K562 (cell line): ENCODE results near the gene DOK4. TPM values are rescaled to one million over a fixed set of nuclear protein-coding genes. Genes with fewer than 3 reads are reported as not detected.

Experiments used
- BCL6 ChIP-seq: fragments of 250-450 bp; sonication (Bioruptor Pico); IDR thresholded peaks from 2 replicates; pipeline ENCODE4 v1.4.0; 2020
- COPS2 ChIP-seq: fragments of 450-650 bp; conservative IDR thresholded peaks from 2 replicates; pipeline ENCODE4 v1.6.1; 2016; ENCODE audit warnings: mild to moderate bottlenecking, moderate library complexity
- ETV1 ChIP-seq: fragments of 450-650 bp; conservative IDR thresholded peaks from 2 replicates; pipeline ENCODE4 v1.6.1; 2016; ENCODE audit warnings: missing genetic modification characterization, control low read depth, low read depth, missing compliant biosample characterization
- FOXK1 ChIP-seq: sonication (generic); formaldehyde crosslinking; IDR thresholded peaks from 2 replicates; pipeline ENCODE4 v1.8.0; 2022; ENCODE audit warnings: missing genetic modification reagents, mild to moderate bottlenecking, borderline replicate concordance
- KLF16 ChIP-seq: IDR thresholded peaks from 2 replicates; pipeline ENCODE4 v1.6.1; 2016; ENCODE audit warnings: antibody characterized with exemption
- NR4A1 ChIP-seq, 2 experiments: fragments of 250-450 bp in 1 of 2; fragments of 450-650 bp in 1 of 2; sonication (Bioruptor Pico) in 1 of 2; IDR thresholded peaks; 2 replicates each; pipeline versions ENCODE4 v1.4.0 to v1.6.1; 2016 to 2020; ENCODE audit warnings: mild to moderate bottlenecking in 2 of 2, missing compliant biosample characterization in 1 of 2, missing genetic modification characterization in 1 of 2, moderate library complexity in 1 of 2
- POLR2AphosphoS2 ChIP-seq: IDR thresholded peaks from 2 replicates; pipeline ENCODE4 v1.6.1; 2012; ENCODE audit warnings: low read length, improper control_type of control experiment
- POLR2AphosphoS5 ChIP-seq: IDR thresholded peaks from 2 replicates; pipeline ENCODE4 v1.6.1; 2011; ENCODE audit warnings: mild to moderate bottlenecking, low read depth, low read length, moderate library complexity; ENCODE audit not compliant: control insufficient read depth, insufficient read depth
- SMC3 ChIP-seq: conservative IDR thresholded peaks from 2 replicates; pipeline ENCODE4 v1.6.1; 2011; ENCODE audit warnings: low read depth, low read length, improper control_type of control experiment; ENCODE audit not compliant: insufficient read depth
- TAF1 ChIP-seq: IDR thresholded peaks from 2 replicates; pipeline ENCODE4 v1.6.1; 2011; ENCODE audit warnings: mild to moderate bottlenecking, low read length, moderate library complexity; ENCODE audit not compliant: insufficient read depth, control insufficient read depth, severe bottlenecking; ENCODE audit errors: extremely low read depth
- XRCC5 ChIP-seq: fragments of 200-400 bp; formaldehyde crosslinking; IDR thresholded peaks from 2 replicates; pipeline ENCODE4 v1.6.1; 2017; ENCODE audit warnings: low read depth, mild to moderate bottlenecking, low read length
- ZNF217 ChIP-seq: sonication (generic); formaldehyde crosslinking; IDR thresholded peaks from 2 replicates; pipeline ENCODE4 v1.8.0; 2022; ENCODE audit warnings: mild to moderate bottlenecking, missing genetic modification reagents
- ZNF41 ChIP-seq: fragments of 250-450 bp; sonication (Bioruptor Pico); conservative IDR thresholded peaks from 2 replicates; pipeline ENCODE4 v1.4.0; 2020; ENCODE audit warnings: mild to moderate bottlenecking
- ZNF561 ChIP-seq: fragments of 450-650 bp; formaldehyde crosslinking; conservative IDR thresholded peaks from 2 replicates; pipeline ENCODE4 v1.4.0; 2020; ENCODE audit warnings: mild to moderate bottlenecking, moderate library complexity
- ZNF707 ChIP-seq: fragments of 250-450 bp; sonication (Bioruptor Pico); conservative IDR thresholded peaks from 2 replicates; pipeline ENCODE4 v1.8.0; 2022; ENCODE audit warnings: inconsistent platforms, mild to moderate bottlenecking, moderate library complexity
- ZNF717 ChIP-seq: fragments of 250-450 bp; sonication (Bioruptor Pico); IDR thresholded peaks from 2 replicates; pipeline ENCODE4 v1.5.0; 2021
- ZNF79 ChIP-seq: fragments of 250-450 bp; sonication (Bioruptor Pico); IDR thresholded peaks from 2 replicates; pipeline ENCODE4 v1.4.0; 2020; ENCODE audit warnings: low read depth, mild to moderate bottlenecking, moderate library complexity
- polyA plus RNA-seq, 8 experiments: library from polyadenylated mRNA; depleted of rRNA in 4 of 8; stranded (reverse) in 5 of 8; unstranded in 3 of 8; fragments of >200 nt; fragmentation: Nextera tagmentation in 2 of 8; fragmentation: Illumina TruSeq in 1 of 8; extraction: Ambion mirVana in 2 of 8; extraction: Trizol in 1 of 8; gene quantifications; 2 replicates each; pipeline versions ENCODE4 v1.2.1 to v1.2.3, GENCODE V29; 2011 to 2014; ENCODE audit warnings: inconsistent platforms in 1 of 8, missing spikeins in 1 of 8
- total RNA-seq, 7 experiments: library from RNA; depleted of rRNA in 6 of 7; stranded (reverse); fragments of >200 nt in 6 of 7; fragmentation: Illumina TruSeq in 2 of 7; extraction: Trizol in 2 of 7; gene quantifications; 2 replicates each; pipeline versions ENCODE4 v1.2.1 to v1.2.3, GENCODE V29; 2011 to 2021; ENCODE audit warnings: low replicate concordance in 1 of 7
- TF ChIP-seq, protein P1 (sequence below): fragments of 450-650 bp; IDR thresholded peaks from 2 replicates; pipeline ENCODE4 v1.6.1; 2018; ENCODE audit warnings: mild to moderate bottlenecking, low read depth; ENCODE audit not compliant: partially characterized antibody
- TF ChIP-seq, protein P2 (sequence below): sonication (generic); formaldehyde crosslinking; IDR thresholded peaks from 2 replicates; pipeline ENCODE4 v1.8.1; 2023; ENCODE audit warnings: mild to moderate bottlenecking, missing genetic modification reagents, moderate library complexity
- TF ChIP-seq, protein P3 (sequence below): sonication (generic); formaldehyde crosslinking; IDR thresholded peaks from 2 replicates; pipeline ENCODE4 v1.8.0; 2023; ENCODE audit warnings: mild to moderate bottlenecking, missing genetic modification reagents

Gene DOK4
- total and polyA plus RNA-seq, 9 of the 15 experiments (the other 6 are each of a cell fraction or from before 2014, with no cell fraction given) = 0.10 to 14.4 (median 8.3) TPM

DNA sequence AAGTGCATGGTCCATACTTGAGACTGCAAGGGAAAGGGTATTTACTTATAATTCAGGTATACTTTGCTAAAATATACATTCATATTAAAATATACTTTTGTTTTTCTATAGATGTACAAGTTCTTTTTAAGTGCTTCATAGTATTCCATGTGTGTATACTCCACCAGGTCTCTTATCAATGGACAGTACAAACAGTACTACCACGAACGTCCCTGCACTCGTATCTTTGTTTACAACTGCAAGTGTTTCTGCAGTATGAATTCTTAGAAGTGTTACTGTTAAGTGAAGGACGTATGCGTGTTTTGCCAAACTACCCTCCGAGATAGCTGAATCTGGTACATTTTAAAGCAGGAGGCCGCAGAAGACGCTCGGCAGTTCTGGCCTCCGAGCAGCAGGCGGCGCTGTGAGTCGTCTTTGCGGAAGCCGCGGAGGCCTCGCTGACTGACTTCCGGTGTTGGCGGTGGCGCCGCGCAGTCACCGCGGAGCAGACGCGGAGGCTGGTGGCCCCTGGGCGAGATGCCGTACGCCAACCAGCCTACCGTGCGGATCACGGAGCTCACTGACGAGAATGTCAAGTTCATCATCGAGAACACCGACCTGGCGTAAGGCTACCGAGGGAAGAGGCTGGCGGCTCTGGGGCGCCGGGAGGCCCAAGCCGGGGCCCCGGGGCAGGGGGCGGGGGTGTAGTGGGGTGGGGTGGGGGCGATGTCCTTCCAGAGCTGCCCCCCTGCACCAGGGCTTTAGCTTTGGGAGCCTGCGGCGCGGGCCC is 23.9 kb downstream of the DOK4 start, which contains the start of gene POLR2C (continued):
- no peak for TF ChIP-seq NR4A1 (CRISPR knock-in tag; IDR thresholded peaks at IDR 0.05)
- no peak for TF ChIP-seq NR4A1 (tag; IDR thresholded peaks at IDR 0.05)
- TF ChIP-seq, protein P1, sequence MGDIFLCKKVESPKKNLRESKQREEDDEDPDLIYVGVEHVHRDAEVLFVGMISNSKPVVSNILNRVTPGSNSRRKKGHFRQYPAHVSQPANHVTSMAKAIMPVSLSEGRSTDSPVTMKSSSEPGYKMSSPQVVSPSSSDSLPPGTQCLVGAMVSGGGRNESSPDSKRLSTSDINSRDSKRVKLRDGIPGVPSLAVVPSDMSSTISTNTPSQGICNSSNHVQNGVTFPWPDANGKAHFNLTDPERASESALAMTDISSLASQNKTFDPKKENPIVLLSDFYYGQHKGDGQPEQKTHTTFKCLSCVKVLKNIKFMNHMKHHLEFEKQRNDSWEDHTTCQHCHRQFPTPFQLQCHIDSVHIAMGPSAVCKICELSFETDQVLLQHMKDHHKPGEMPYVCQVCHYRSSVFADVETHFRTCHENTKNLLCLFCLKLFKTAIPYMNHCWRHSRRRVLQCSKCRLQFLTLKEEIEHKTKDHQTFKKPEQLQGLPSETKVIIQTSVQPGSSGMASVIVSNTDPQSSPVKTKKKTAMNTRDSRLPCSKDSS = no peak
- TF ChIP-seq BCL6 (CRISPR knock-in tag) = no peak
- TF ChIP-seq KLF16 = no peak
- peak; percentile 14; the same call in 1 of the 2 replicates for TF ChIP-seq FOXK1 (CRISPR knock-in tag)
- TF ChIP-seq ZNF79 = no peak
- TF ChIP-seq, protein P2, sequence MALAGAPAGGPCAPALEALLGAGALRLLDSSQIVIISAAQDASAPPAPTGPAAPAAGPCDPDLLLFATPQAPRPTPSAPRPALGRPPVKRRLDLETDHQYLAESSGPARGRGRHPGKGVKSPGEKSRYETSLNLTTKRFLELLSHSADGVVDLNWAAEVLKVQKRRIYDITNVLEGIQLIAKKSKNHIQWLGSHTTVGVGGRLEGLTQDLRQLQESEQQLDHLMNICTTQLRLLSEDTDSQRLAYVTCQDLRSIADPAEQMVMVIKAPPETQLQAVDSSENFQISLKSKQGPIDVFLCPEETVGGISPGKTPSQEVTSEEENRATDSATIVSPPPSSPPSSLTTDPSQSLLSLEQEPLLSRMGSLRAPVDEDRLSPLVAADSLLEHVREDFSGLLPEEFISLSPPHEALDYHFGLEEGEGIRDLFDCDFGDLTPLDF = no peak
- peak; percentile 95 for TF ChIP-seq POLR2AphosphoS5
- TF ChIP-seq XRCC5 = peak; percentile 87; the same call in 1 of the 2 replicates
- TF ChIP-seq ZNF717 (CRISPR knock-in tag) = no peak
- 0 out of 2 replicates have a peak, but pooled peaks have one; percentile 38 for TF ChIP-seq SMC3
- no peak for TF ChIP-seq ZNF707
- TF ChIP-seq POLR2AphosphoS2 = peak; percentile 74
- no peak for TF ChIP-seq COPS2
- no peak for TF ChIP-seq ZNF217 (CRISPR knock-in tag)
- peak; percentile 93 for TF ChIP-seq ETV1 (tag)
- no peak for TF ChIP-seq ZNF41 (CRISPR knock-in tag)
- TF ChIP-seq TAF1 = peak; percentile 98
- TF ChIP-seq ZNF561 (CRISPR knock-in tag) = no peak
- TF ChIP-seq, protein P3, sequence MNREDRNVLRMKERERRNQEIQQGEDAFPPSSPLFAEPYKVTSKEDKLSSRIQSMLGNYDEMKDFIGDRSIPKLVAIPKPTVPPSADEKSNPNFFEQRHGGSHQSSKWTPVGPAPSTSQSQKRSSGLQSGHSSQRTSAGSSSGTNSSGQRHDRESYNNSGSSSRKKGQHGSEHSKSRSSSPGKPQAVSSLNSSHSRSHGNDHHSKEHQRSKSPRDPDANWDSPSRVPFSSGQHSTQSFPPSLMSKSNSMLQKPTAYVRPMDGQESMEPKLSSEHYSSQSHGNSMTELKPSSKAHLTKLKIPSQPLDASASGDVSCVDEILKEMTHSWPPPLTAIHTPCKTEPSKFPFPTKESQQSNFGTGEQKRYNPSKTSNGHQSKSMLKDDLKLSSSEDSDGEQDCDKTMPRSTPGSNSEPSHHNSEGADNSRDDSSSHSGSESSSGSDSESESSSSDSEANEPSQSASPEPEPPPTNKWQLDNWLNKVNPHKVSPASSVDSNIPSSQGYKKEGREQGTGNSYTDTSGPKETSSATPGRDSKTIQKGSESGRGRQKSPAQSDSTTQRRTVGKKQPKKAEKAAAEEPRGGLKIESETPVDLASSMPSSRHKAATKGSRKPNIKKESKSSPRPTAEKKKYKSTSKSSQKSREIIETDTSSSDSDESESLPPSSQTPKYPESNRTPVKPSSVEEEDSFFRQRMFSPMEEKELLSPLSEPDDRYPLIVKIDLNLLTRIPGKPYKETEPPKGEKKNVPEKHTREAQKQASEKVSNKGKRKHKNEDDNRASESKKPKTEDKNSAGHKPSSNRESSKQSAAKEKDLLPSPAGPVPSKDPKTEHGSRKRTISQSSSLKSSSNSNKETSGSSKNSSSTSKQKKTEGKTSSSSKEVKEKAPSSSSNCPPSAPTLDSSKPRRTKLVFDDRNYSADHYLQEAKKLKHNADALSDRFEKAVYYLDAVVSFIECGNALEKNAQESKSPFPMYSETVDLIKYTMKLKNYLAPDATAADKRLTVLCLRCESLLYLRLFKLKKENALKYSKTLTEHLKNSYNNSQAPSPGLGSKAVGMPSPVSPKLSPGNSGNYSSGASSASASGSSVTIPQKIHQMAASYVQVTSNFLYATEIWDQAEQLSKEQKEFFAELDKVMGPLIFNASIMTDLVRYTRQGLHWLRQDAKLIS (CRISPR knock-in tag) = peak; percentile 86
